Measurements from ENCODE around the gene KRT83. TPM values are rescaled to one million over a fixed set of nuclear protein-coding genes. Genes with fewer than 3 reads are reported as not detected.

Gene KRT83
- polyA plus RNA-seq, 1 donor (not counting 4 experiments of a cell fraction or from before 2014, with no cell fraction given), result not detected

GRCh38 chr12:52361553-52361952 lies 40.4 kb upstream of the KRT83 start:
- H3K27me3 ChIP-seq (ENCODE audit: control insufficient read depth, extremely low read depth, insufficient read depth, low read length), result peaks cover 14% of the 10 kb centered on the region
- dilution Hi-C loops (cut with MboI; ENCODE audit: extremely low pct_ligation_motif_present, low sequenced_read_pairs), result no loop called here
- TF ChIP-seq CTCF (optimal IDR thresholded peaks at IDR 0.05 in 1 of 3, IDR thresholded peaks at IDR 0.05 in 1 of 3, conservative IDR thresholded peaks at IDR 0.05 in 1 of 3; ENCODE audit: extremely low read depth in 1 of 3, insufficient read depth in 2 of 3, low read length in 3 of 3), result no peak
- no peaks in the 10 kb centered on the region for H3K4me1 ChIP-seq (ENCODE audit: control insufficient read depth, extremely low read depth, insufficient read depth, low read length)
- H3K4me3 ChIP-seq (ENCODE audit: control insufficient read depth in 2 of 3, extremely low read depth in 1 of 3, insufficient read depth in 2 of 3, low read depth in 1 of 3, low read length in 3 of 3), result no peak overlapping the region
- no peaks in the 10 kb centered on the region for H4K20me1 ChIP-seq (ENCODE audit: control insufficient read depth, extremely low read depth, insufficient read depth, low read length)
- no peaks in the 10 kb centered on the region for H3K36me3 ChIP-seq (ENCODE audit: control insufficient read depth in 2 of 2, extremely low read depth in 1 of 2, insufficient read depth in 2 of 2, low read length in 2 of 2)
- no peak for DNase-seq (ENCODE audit: low read depth, low spot score)
- no peaks in the 10 kb centered on the region for H3K79me2 ChIP-seq (ENCODE audit: control insufficient read depth, insufficient read depth, low read length)
- no peaks in the 10 kb centered on the region for H3K9me1 ChIP-seq (ENCODE audit: control insufficient read depth, extremely low read depth, insufficient read depth, low read length)
- H2AFZ ChIP-seq (ENCODE audit: control insufficient read depth, low read length), result no peak overlapping the region
- H3K4me2 ChIP-seq (ENCODE audit: control insufficient read depth, extremely low read depth, insufficient read depth, low read depth, low read length), result no peak overlapping the region
- no peak overlapping the region for H3K27ac ChIP-seq (ENCODE audit: control insufficient read depth, insufficient read depth, low read length)
- H3K9ac ChIP-seq (ENCODE audit: control insufficient read depth, extremely low read depth, insufficient read depth, low read length), result no peak overlapping the region
- H3K9me3 ChIP-seq (ENCODE audit: control insufficient read depth, low read depth, low read length), result no peaks in the 10 kb centered on the region
- FAIRE-seq, result no peak

- no peak for DNase-seq (ENCODE audit: low read depth, low spot score)
- no peaks in the 10 kb centered on the region for H4K20me1 ChIP-seq (ENCODE audit: control insufficient read depth, extremely low read depth, insufficient read depth, low read length)
- no peaks in the 10 kb centered on the region for H3K9me3 ChIP-seq (ENCODE audit: control insufficient read depth, low read depth, low read length)
- no peak overlapping the region for H3K27ac ChIP-seq (ENCODE audit: control insufficient read depth, insufficient read depth, low read length)
- no peak overlapping the region for H3K4me3 ChIP-seq (ENCODE audit: control insufficient read depth in 2 of 3, extremely low read depth in 1 of 3, insufficient read depth in 2 of 3, low read depth in 1 of 3, low read length in 3 of 3)
- FAIRE-seq, result no peak
- peaks cover 14% of the 10 kb centered on the region for H3K27me3 ChIP-seq (ENCODE audit: control insufficient read depth, extremely low read depth, insufficient read depth, low read length)
- no peaks in the 10 kb centered on the region for H3K79me2 ChIP-seq (ENCODE audit: control insufficient read depth, insufficient read depth, low read length)
- TF ChIP-seq EZH2 (IDR thresholded peaks at IDR 0.05; ENCODE audit: low read length) (no peak), CTCF (optimal IDR thresholded peaks at IDR 0.05 in 1 of 3, IDR thresholded peaks at IDR 0.05 in 1 of 3, conservative IDR thresholded peaks at IDR 0.05 in 1 of 3; ENCODE audit: extremely low read depth in 1 of 3, insufficient read depth in 2 of 3, low read length in 3 of 3) (no peak)
- H3K4me1 ChIP-seq (ENCODE audit: control insufficient read depth, extremely low read depth, insufficient read depth, low read length), result no peaks in the 10 kb centered on the region
- no peak overlapping the region for H3K4me2 ChIP-seq (ENCODE audit: control insufficient read depth, extremely low read depth, insufficient read depth, low read depth, low read length)
- H3K36me3 ChIP-seq (ENCODE audit: control insufficient read depth in 2 of 2, extremely low read depth in 1 of 2, insufficient read depth in 2 of 2, low read length in 2 of 2), result no peaks in the 10 kb centered on the region
- H3K9ac ChIP-seq (ENCODE audit: control insufficient read depth, extremely low read depth, insufficient read depth, low read length), result no peak overlapping the region
- no peak overlapping the region for H2AFZ ChIP-seq (ENCODE audit: control insufficient read depth, low read length)
- dilution Hi-C loops (cut with MboI; ENCODE audit: extremely low pct_ligation_motif_present, low sequenced_read_pairs), result no loop called here
- H3K9me1 ChIP-seq (ENCODE audit: control insufficient read depth, extremely low read depth, insufficient read depth, low read length), result no peaks in the 10 kb centered on the region
Observed at GRCh38 chr12:52360663-52361271, 39.6 kb upstream of the KRT83 start.
